Keratinocyte (primary cell): ENCODE results near the gene HHATL. TPM values are rescaled to one million over a fixed set of nuclear protein-coding genes. Genes with fewer than 3 reads are reported as not detected.

Source experiments
- DNase-seq: peaks from one replicate; pipeline ENCODE4 v3.0.0-alpha.2; 2011; ENCODE audit warnings: low read depth, missing footprints, low spot score
- FAIRE-seq: peaks from 2 replicates; lab custom pipeline; 2011; peaks lifted over from hg19 to GRCh38; lab: Jason Lieb, UNC
- H2AFZ ChIP-seq: 2 replicates; pipeline ENCODE4 v1.6.0; 2012; ENCODE audit warnings: low read length, control low read depth, inconsistent platforms; ENCODE audit not compliant: control insufficient read depth
- H3K27ac ChIP-seq: 2 replicates; pipeline ENCODE4 v1.5.1; 2011; ENCODE audit warnings: low read length; ENCODE audit not compliant: control insufficient read depth, insufficient read depth
- H3K27me3 ChIP-seq: 3 replicates; pipeline ENCODE4 v1.6.0; 2011; ENCODE audit warnings: low read length; ENCODE audit not compliant: control insufficient read depth, insufficient read depth; ENCODE audit errors: extremely low read depth
- H3K36me3 ChIP-seq, 2 experiments: 2 replicates in 1 of 2; 3 replicates in 1 of 2; pipeline ENCODE4 v1.5.1; 2011; ENCODE audit warnings: low read length in 2 of 2, mild to moderate bottlenecking in 1 of 2; ENCODE audit not compliant: control insufficient read depth in 2 of 2, insufficient read depth in 2 of 2; ENCODE audit errors: extremely low read depth in 1 of 2
- H3K4me1 ChIP-seq: 3 replicates; pipeline ENCODE4 v1.5.1; 2011; ENCODE audit warnings: low read length; ENCODE audit not compliant: control insufficient read depth, insufficient read depth; ENCODE audit errors: extremely low read depth
- H3K4me2 ChIP-seq: 3 replicates; pipeline ENCODE4 v1.6.0; 2011; ENCODE audit warnings: low read depth, low read length; ENCODE audit not compliant: control insufficient read depth, insufficient read depth; ENCODE audit errors: extremely low read depth
- H3K4me3 ChIP-seq, 3 experiments: fragments of 200-600 bp in 1 of 3; sonication (generic) in 1 of 3; 2 replicates in 2 of 3; 3 replicates in 1 of 3; pipeline ENCODE4 v1.5.1; 2011 to 2016; ENCODE audit warnings: low read length in 3 of 3, mild to moderate bottlenecking in 3 of 3, control low read depth in 2 of 3, inconsistent platforms in 1 of 3, low read depth in 1 of 3, mixed read lengths in 1 of 3, mixed run types in 1 of 3, moderate library complexity in 1 of 3; ENCODE audit not compliant: control insufficient read depth in 2 of 3, insufficient read depth in 2 of 3; ENCODE audit errors: extremely low read depth in 1 of 3
- H3K79me2 ChIP-seq: 2 replicates; pipeline ENCODE4 v1.6.0; 2012; ENCODE audit warnings: low read length; ENCODE audit not compliant: control insufficient read depth, insufficient read depth
- H3K9ac ChIP-seq: 3 replicates; pipeline ENCODE4 v1.6.0; 2011; ENCODE audit warnings: low read length; ENCODE audit not compliant: control insufficient read depth, insufficient read depth; ENCODE audit errors: extremely low read depth
- H3K9me1 ChIP-seq: 3 replicates; pipeline ENCODE4 v1.6.0; 2011; ENCODE audit warnings: low read length; ENCODE audit not compliant: control insufficient read depth, insufficient read depth; ENCODE audit errors: extremely low read depth
- H3K9me3 ChIP-seq: 2 replicates; pipeline ENCODE4 v1.5.1; 2012; ENCODE audit warnings: low read depth, low read length; ENCODE audit not compliant: control insufficient read depth
- H4K20me1 ChIP-seq: 3 replicates; pipeline ENCODE4 v1.6.0; 2011; ENCODE audit warnings: low read length; ENCODE audit not compliant: control insufficient read depth, insufficient read depth; ENCODE audit errors: extremely low read depth
- CTCF ChIP-seq, 3 experiments: IDR thresholded peaks in 1 of 3; conservative IDR thresholded peaks in 1 of 3; optimal IDR thresholded peaks in 1 of 3; 2 replicates in 2 of 3; 3 replicates in 1 of 3; pipeline versions ENCODE3 to v1.5.1; 2011; ENCODE audit warnings: low read length in 3 of 3, mild to moderate bottlenecking in 3 of 3, moderate library complexity in 2 of 3, control low read depth in 1 of 3, inconsistent platforms in 1 of 3; ENCODE audit not compliant: insufficient read depth in 2 of 3; ENCODE audit errors: extremely low read depth in 1 of 3
- EZH2 ChIP-seq: IDR thresholded peaks from one replicate; pipeline ENCODE4 v1.6.1; 2012; ENCODE audit warnings: inconsistent platforms, mild to moderate bottlenecking, low read length, moderate library complexity
- dilution Hi-C: fragments of 300-500 bp; cut with MboI; formaldehyde crosslinking; loops from one replicate; pipeline ENCODE4 v1.7.0; 2020; ENCODE audit warnings: low sequenced_read_pairs; ENCODE audit not compliant: extremely low pct_ligation_motif_present
- polyA plus RNA-seq, 5 experiments: library from polyadenylated mRNA; depleted of rRNA in 3 of 5; stranded (reverse) in 3 of 5; stranded (forward) in 1 of 5; unstranded in 1 of 5; fragments of >200 nt; gene quantifications; 1 replicate in 1 of 5; 2 replicates in 3 of 5; 3 replicates in 1 of 5; pipeline versions ENCODE4 v1.2.1 to v1.2.3, GENCODE V29; 2011 to 2012; ENCODE audit warnings: missing spikeins in 2 of 5, low read depth in 1 of 5, low replicate concordance in 1 of 5

The HHATL gene
- polyA plus RNA-seq, 1 donor (not counting 4 experiments of a cell fraction or from before 2014, with no cell fraction given): not detected

DNA sequence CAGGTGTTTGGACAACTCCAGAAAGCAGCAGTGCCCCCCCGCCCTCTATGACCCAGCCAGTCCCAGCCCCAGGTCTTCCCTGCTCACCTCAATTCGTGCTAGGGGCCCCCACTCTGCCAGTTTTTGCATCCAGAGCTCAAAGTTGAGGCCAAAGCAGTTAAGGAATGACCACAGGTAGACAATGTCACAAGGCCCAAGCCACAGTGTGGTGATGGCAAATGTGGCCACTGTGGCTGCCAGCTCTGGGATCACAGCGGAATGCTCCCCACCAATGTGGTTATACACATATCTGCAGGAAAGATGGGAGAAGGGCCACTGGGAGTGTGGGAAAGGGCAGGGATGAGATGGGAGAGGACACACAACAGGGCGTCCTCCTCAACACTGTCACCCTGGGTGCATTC lies 9.1 kb downstream of the HHATL start:
- no peak for FAIRE-seq
- H3K27me3 ChIP-seq: peaks cover 4% of the 10 kb centered on the region

DNA sequence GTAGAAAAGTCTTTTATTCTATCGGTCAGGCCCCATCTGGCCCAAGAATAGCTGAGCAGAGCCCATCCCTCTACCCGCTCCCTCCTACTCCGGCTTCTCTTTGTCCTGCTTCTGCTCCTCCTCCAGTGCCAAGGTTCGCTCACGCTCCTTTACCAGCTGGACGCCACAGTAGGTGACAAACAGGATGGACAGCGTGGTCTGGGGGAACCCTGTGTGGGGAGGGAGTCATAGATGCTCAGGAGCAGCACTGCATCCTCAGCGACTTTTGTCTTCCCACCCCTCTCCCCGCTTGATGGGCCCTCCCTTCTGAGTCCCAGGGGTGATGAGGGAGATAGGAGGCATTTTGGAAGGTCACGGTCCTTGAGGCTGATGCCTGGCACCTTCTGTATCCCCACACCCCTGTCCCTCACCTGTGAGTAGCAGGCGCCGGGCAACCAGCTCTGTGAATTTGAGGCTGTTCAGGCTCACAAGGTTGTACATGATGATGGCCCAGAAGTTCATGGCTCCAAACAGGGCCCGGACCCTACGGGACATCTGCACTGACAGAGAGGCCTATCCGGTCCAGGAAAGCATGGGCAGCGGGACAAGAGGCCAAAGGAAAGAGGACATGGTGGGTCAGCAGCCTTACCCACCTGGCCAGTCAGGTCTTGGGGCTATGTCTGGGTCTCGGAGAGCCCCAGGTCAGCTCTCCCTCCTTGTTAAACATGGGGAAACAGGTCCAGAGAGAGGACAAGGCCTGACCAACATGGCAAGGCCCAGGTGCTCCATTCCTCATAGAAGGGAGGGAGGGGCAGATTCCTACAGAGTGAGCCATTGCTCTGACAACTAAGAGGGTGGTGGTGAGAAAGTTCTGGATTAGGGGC lies 9.7 kb downstream of the HHATL start:
- no peaks in the 10 kb centered on the region for H3K9me3 ChIP-seq
- dilution Hi-C loops: no loop called here
- H3K9me1 ChIP-seq: no peaks in the 10 kb centered on the region
- H3K27ac ChIP-seq: no peak overlapping the region
- H3K4me3 ChIP-seq: no peak overlapping the region
- no peak overlapping the region for H2AFZ ChIP-seq
- no peaks in the 10 kb centered on the region for H3K4me1 ChIP-seq
- DNase-seq (no peak), FAIRE-seq (no peak)
- TF ChIP-seq EZH2: no peak
- no peak for TF ChIP-seq CTCF (optimal IDR thresholded peaks at IDR 0.05 in 1 of 3, IDR thresholded peaks at IDR 0.05 in 1 of 3, conservative IDR thresholded peaks at IDR 0.05 in 1 of 3; ENCODE audit: extremely low read depth in 1 of 3, insufficient read depth in 2 of 3, low read length in 3 of 3)
- no peaks in the 10 kb centered on the region for H3K79me2 ChIP-seq
- no peaks in the 10 kb centered on the region for H3K36me3 ChIP-seq
- H3K9ac ChIP-seq: no peak overlapping the region
- no peak overlapping the region for H3K4me2 ChIP-seq
- H3K27me3 ChIP-seq: no peaks in the 10 kb centered on the region
- no peaks in the 10 kb centered on the region for H4K20me1 ChIP-seq

More for the DNA sequence above, 9.1 kb downstream of the HHATL start:
- TF ChIP-seq EZH2: no peak
- TF ChIP-seq CTCF (optimal IDR thresholded peaks at IDR 0.05 in 1 of 3, IDR thresholded peaks at IDR 0.05 in 1 of 3, conservative IDR thresholded peaks at IDR 0.05 in 1 of 3; ENCODE audit: extremely low read depth in 1 of 3, insufficient read depth in 2 of 3, low read length in 3 of 3): no peak
- H3K4me3 ChIP-seq: no peak overlapping the region
- H3K36me3 ChIP-seq: no peaks in the 10 kb centered on the region
- no peaks in the 10 kb centered on the region for H3K9me3 ChIP-seq
- no peaks in the 10 kb centered on the region for H4K20me1 ChIP-seq
- no peak overlapping the region for H3K27ac ChIP-seq
- dilution Hi-C loops: no loop called here
- H3K79me2 ChIP-seq: no peaks in the 10 kb centered on the region
- H3K4me2 ChIP-seq: no peak overlapping the region
- no peaks in the 10 kb centered on the region for H3K9me1 ChIP-seq
- no peaks in the 10 kb centered on the region for H3K4me1 ChIP-seq
- no peak for DNase-seq
- no peak overlapping the region for H3K9ac ChIP-seq
- H2AFZ ChIP-seq: no peak overlapping the region
